Aorta (tissue), 5 donors: Measurements from ENCODE around the gene SH2D6. TPM values are rescaled to one million over a fixed set of nuclear protein-coding genes. Genes with fewer than 3 reads are reported as not detected.
A peak's percentile ranks its signal among the peaks of the same experiment; 100 is the strongest.

Experiments used
- ATAC-seq: fragments of 200-7000 bp; cut with Tn5 transposase; one replicate; pipeline ENCODE4 v1.9.1; 2022; ENCODE audit warnings: moderate library complexity; ENCODE audit not compliant: low FRiP score
- DNase-seq, 2 donors: peaks; one replicate each; pipeline ENCODE4 v3.0.0-alpha.2; 2020
- H3K27ac ChIP-seq, 2 donors: one replicate each; pipeline ENCODE4 v1.5.1; 2013; ENCODE audit warnings: low read length in 2 of 2, mild to moderate bottlenecking in 2 of 2, moderate library complexity in 2 of 2, control low read depth in 1 of 2, inconsistent platforms in 1 of 2, low read depth in 1 of 2
- H3K27me3 ChIP-seq, 2 donors: one replicate each; pipeline ENCODE4 v1.6.1; 2013; ENCODE audit warnings: control low read depth in 1 of 2, low read length in 1 of 2, mild to moderate bottlenecking in 1 of 2, moderate library complexity in 1 of 2; ENCODE audit not compliant: insufficient read depth in 2 of 2, control insufficient read depth in 1 of 2
- H3K36me3 ChIP-seq, 2 donors: one replicate each; pipeline ENCODE4 v1.6.1; 2013; ENCODE audit warnings: control low read depth in 1 of 2, low read length in 1 of 2, mild to moderate bottlenecking in 1 of 2; ENCODE audit not compliant: insufficient read depth in 2 of 2, control insufficient read depth in 1 of 2
- H3K4me1 ChIP-seq, 2 donors: one replicate each; pipeline ENCODE4 v1.6.1; 2013; ENCODE audit warnings: low read length in 2 of 2, control low read depth in 1 of 2, mild to moderate bottlenecking in 1 of 2, moderate library complexity in 1 of 2; ENCODE audit not compliant: insufficient read depth in 2 of 2, control insufficient read depth in 1 of 2
- H3K4me3 ChIP-seq, 2 donors: one replicate each; pipeline ENCODE4 v1.5.1; 2013; ENCODE audit warnings: low read length in 2 of 2, control low read depth in 1 of 2, mild to moderate bottlenecking in 1 of 2
- H3K9me3 ChIP-seq: one replicate; pipeline ENCODE4 v1.6.1; 2013; ENCODE audit warnings: mild to moderate bottlenecking, low read length; ENCODE audit not compliant: control insufficient read depth
- WGBS, 2 donors: extraction: QIAGEN DNeasy Blood & Tissue Kit; methylation state at CpG; one replicate each; pipeline ENCODE4 v1.1.7; 2013; 5-methylcytosine and 5-hydroxymethylcytosine counted together
- intact Hi-C, 2 donors: fragments of 100-400 bp; cut with DNase I; formaldehyde crosslinking; loops; one replicate each; pipeline versions ENCODE4 v1.14.2 to v1.15.0; 2022
- polyA plus RNA-seq, 2 donors: library from polyadenylated mRNA; stranded (reverse); fragments of 200-250 nt; gene quantifications; one replicate each; pipeline ENCODE4 v1.2.3, GENCODE V29; 2013
- total RNA-seq, 2 donors: library from RNA; stranded (reverse); fragmentation: NEBNext Ultra II Directional; extraction: Animal tissue kit (Norgen Biotek cat#: 25700); gene quantifications; one replicate each; pipeline ENCODE4 v1.2.1, GENCODE V29; 2021
- donor health status: healthy with polysubstance abuse.
- donor health status: Bipolar disorder and iron deficiency.
- donor health status: DM: no; HTN: no; CAD: no.
- donor health status: DM: no; HTN: no; CAD: no.
- donor health status: DM: yes; HTN: yes; CAD: no.

Gene SH2D6
- total and polyA plus RNA-seq, 4 donors, result 1.5 TPM; not detected in 3

DNA sequence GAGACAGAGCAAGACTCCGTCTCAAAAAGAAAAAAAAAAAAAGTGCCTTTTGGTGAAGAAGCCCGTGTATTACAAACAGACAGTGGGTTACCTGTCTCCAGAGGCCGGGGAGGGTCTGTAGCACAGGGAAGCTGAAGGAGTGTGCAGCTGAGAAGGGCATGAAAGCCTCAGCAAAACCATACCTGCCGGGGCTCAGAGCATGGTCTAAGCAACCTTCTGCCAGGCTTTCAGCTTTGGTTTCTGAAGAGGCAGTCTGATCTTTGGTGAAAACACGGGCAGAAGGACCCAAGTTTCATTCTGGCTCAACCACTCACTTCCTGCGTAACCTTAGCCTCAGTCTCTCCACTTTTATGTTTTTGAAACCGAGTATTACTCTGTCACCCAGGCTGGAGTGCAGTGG, 21.5 kb downstream of the SH2D6 start:
- no peaks in the 10 kb centered on the region for H3K36me3 ChIP-seq
- H3K4me1 ChIP-seq, result no peaks in the 10 kb centered on the region
- no peaks in the 10 kb centered on the region for H3K9me3 ChIP-seq
- WGBS, 2 donors, result 92 to 95% methylated on average over 7 of the region's 7 CpGs
- DNase-seq (no peak), ATAC-seq (no peak)
- intact Hi-C loops, result loop anchor here in 1 of 2 donors (10.0 kb wide), 1 partner anchor 55 kb away; no protein-coding TSS in a partner anchor
- H3K27ac ChIP-seq, result no peak overlapping the region
- H3K27me3 ChIP-seq, result no peaks in the 10 kb centered on the region
- no peak overlapping the region for H3K4me3 ChIP-seq

DNA sequence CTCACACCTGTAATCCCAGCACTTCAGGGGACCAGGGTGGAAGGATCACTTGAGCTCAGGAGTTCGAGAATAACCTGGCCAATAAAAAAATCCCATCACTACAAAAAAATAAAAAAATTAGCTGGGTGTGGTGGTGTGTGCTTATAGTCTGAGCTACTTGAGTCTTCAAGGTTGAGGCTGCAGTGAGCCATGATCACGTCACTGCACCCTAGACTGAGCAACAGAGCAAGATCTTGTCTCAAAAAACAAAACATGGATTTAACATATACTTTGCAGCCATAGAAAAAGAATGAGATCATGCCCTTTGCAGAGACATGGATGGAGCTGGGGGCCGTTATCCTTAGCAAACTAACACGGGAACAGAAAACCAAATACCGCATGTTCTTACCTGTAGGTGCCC, 22.2 kb downstream of the SH2D6 start:
- no peak overlapping the region for H3K27ac ChIP-seq
- no peaks in the 10 kb centered on the region for H3K36me3 ChIP-seq
- intact Hi-C loops, result no loop called here
- no peaks in the 10 kb centered on the region for H3K4me1 ChIP-seq
- H3K9me3 ChIP-seq, result no peaks in the 10 kb centered on the region
- H3K27me3 ChIP-seq, result no peaks in the 10 kb centered on the region
- WGBS, 2 donors, result 94% methylated on average over 5 of the region's 5 CpGs
- ATAC-seq, result no peak
- no peak overlapping the region for H3K4me3 ChIP-seq
- DNase-seq, result no peak

DNA sequence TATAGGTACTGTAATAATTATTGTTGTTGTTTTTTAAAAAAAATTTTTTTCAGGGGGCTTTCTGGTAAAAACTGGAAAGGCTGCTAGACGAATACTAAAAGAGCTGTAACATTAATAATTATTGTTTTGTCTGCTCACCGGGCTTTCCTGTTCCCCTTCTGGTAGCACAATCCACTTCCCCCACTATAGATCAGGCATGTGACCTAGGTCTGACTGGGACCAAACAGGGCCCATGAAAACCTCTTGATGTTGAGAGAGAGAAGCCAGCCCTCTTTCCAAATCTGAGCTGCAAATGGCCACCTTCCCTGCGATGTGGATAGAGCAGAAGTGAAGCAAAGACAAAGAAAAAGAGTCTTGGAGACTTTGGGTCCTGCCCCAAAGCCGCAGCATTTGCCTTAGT, 23.4 kb downstream of the SH2D6 start:
- no peak for ATAC-seq
- WGBS, 2 donors, result 69 to 80% methylated on average over 4 of the region's 4 CpGs

DNA sequence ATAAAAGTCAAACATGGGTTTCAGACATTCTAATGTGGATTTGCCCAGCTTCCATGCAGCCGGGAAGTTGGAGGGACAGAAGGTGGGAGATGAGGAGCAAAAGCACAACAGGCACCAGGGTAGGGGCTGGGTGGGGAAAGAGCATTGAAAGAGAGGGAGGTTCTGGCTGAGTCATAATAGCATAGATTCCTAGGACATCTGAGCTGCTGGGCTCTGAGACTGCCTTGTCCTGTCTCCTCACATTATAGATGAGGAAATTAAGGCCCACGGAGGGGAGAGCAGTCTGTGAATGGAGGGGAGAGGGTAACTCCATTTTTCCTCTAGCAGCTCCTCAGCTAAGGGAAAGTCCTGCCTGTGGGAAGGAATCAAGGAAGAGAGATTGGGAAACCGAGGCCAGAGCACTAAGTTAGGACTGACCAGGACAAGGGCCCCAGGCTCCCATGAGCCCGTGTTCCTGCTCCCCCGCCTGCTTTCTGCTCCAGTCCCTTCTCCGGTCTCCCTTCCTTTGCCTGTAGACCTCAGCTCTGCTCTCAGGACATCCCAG, 26.2 kb downstream of the SH2D6 start:
- H3K36me3 ChIP-seq, result no peaks in the 10 kb centered on the region
- 91 to 93% methylated on average over 6 of the region's 6 CpGs for WGBS, 2 donors
- no peak overlapping the region for H3K4me3 ChIP-seq
- no peak for DNase-seq
- no peak for ATAC-seq
- H3K9me3 ChIP-seq, result no peaks in the 10 kb centered on the region
- H3K27ac ChIP-seq, result no peak overlapping the region
- H3K27me3 ChIP-seq, result no peaks in the 10 kb centered on the region
- intact Hi-C loops, result no loop called here
- H3K4me1 ChIP-seq, result no peaks in the 10 kb centered on the region

More for the DNA sequence above, 23.4 kb downstream of the SH2D6 start:
- no peaks in the 10 kb centered on the region for H3K4me1 ChIP-seq
- DNase-seq, result no peak
- H3K27me3 ChIP-seq, result no peaks in the 10 kb centered on the region
- H3K4me3 ChIP-seq, result no peak overlapping the region
- intact Hi-C loops, result no loop called here
- H3K36me3 ChIP-seq, result no peaks in the 10 kb centered on the region
- H3K27ac ChIP-seq, result no peak overlapping the region
- H3K9me3 ChIP-seq, result no peaks in the 10 kb centered on the region

DNA sequence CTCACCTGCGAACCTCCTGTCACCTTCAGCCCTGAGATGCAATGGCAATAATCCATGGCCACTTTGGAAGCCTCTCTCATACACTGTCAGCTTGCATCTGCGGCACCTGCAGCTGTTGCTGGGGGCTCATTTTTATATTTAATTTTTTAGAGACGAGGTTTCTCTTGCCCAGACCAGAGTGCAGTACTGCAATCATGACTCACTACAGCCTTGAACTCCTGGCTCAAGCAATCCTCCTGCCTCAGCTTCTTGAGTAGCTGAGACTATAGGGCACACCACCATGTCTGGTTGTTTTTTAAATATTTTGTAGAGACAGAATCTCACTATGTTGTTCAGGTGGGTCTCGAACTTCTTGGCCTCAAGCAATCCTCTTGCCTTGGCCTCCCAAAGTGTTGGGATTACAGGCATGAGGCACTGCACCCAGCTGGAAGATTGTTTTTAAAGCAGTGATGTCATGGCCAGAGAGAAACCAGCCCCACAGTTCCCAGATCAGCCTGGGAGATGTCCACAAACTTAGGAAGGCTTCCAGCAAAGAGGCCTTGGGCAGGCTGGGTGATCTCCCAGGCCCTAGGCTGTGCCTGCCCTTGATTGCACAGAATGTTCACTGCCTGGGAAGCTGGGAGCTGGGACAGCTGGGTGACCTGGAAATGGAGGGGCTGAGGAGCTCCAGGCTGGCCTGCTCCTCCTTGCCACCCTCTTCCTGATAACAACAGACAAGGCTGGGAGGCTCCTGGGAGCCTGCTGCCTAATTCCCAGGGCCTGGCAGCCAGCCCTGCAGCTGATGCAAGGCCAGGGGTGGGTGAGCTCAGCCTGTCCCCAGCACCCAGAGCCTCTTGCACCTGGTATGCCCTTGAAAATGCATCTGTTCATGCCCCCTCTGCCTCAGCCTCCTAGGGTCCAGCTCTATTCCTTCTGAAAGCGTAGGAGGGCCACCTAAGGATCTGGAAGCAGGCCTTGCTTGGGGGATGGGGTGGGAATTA, 27.1 kb downstream of the SH2D6 start:
- intact Hi-C loops, result no loop called here
- no peak overlapping the region for H3K27ac ChIP-seq
- no peaks in the 10 kb centered on the region for H3K4me1 ChIP-seq
- peak; percentile 74 for ATAC-seq
- H3K9me3 ChIP-seq, result no peaks in the 10 kb centered on the region
- no peaks in the 10 kb centered on the region for H3K36me3 ChIP-seq
- H3K27me3 ChIP-seq, result no peaks in the 10 kb centered on the region
- 88% methylated on average over 5 of the region's 5 CpGs for WGBS, 2 donors
- H3K4me3 ChIP-seq, result no peak overlapping the region
- peak in 1 of 2 donors; percentile 84 for DNase-seq

DNA sequence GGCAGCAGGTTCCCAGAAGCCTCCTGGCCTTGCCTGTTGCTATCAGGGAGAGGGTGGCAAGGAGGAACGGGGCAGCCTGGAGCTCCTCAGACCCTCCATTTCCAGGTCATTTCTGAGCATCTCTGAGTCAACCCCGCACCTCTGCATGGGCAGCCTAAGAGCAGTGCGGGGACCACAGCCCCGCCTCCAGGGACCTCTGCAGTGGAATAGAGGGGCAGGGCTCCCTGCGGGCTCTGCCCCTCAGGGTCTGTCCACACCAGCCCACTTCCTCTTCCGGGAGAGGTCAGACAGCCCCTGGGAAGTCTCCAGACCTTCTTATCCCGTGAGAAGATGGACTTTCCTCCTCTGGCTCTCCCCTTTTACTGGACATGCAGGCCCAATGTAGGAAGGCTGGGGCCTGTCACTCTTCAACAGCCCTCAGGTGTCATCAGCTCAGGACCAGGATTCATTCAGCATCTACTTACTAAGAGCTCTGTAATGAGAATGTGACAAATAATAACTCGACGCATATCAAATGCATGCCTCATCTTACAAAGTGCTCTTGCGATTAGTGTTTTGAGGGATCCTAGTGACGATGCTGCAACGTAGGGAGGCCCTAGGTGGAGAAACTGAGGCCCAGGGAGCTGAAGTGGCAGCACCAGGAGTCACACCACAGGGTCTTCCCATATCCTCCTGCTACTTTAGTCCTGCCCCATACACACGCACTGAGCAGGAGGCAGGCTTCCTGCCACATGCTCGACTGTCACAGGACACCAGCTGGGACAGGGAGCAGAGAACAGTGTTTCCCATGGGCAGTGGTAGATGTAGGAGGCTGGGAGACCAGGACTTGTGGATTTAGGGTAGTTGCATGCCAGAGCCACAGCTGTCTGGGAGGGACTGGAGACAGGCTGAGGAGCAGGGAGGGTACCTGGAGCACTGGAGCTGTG, 28.0 kb downstream of the SH2D6 start:
- intact Hi-C loops, result no loop called here
- Histone ChIP-seq H3K9me3 (no peaks in the 10 kb centered on the region), H3K27ac (no peak overlapping the region), H3K27me3 (no peaks in the 10 kb centered on the region), H3K4me1 (no peaks in the 10 kb centered on the region), H3K4me3 (no peak overlapping the region), H3K36me3 (no peaks in the 10 kb centered on the region)
- WGBS, 2 donors, result 85 to 88% methylated on average over 14 of the region's 14 CpGs
- DNase-seq (no peak), ATAC-seq (no peak)

DNA sequence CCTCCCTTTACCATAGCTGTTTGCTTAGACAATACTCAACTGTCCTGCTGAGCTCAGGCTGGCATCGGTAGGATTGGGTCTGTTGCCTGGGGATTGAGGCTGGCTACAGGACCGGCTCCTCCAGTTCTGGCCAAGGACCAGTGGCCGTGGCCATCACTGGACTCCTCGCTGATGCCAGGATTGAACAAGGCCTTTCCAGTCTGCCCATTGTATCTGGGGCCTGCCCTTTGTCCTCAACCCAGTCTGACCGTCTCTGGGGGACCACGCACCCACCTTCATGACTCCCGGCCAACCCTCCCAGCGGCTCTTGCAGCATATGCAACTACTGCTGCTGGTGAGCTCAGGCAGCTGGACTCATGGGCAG, 28.7 kb downstream of the SH2D6 start:
- no peak for DNase-seq
- H3K36me3 ChIP-seq, result no peaks in the 10 kb centered on the region
- H3K4me3 ChIP-seq, result no peak overlapping the region
- H3K27ac ChIP-seq, result no peak overlapping the region
- H3K4me1 ChIP-seq, result no peaks in the 10 kb centered on the region
- ATAC-seq, result no peak
- WGBS, 2 donors, result 90 to 96% methylated on average over 8 of the region's 8 CpGs
- intact Hi-C loops, result no loop called here
- no peaks in the 10 kb centered on the region for H3K27me3 ChIP-seq
- no peaks in the 10 kb centered on the region for H3K9me3 ChIP-seq

DNA sequence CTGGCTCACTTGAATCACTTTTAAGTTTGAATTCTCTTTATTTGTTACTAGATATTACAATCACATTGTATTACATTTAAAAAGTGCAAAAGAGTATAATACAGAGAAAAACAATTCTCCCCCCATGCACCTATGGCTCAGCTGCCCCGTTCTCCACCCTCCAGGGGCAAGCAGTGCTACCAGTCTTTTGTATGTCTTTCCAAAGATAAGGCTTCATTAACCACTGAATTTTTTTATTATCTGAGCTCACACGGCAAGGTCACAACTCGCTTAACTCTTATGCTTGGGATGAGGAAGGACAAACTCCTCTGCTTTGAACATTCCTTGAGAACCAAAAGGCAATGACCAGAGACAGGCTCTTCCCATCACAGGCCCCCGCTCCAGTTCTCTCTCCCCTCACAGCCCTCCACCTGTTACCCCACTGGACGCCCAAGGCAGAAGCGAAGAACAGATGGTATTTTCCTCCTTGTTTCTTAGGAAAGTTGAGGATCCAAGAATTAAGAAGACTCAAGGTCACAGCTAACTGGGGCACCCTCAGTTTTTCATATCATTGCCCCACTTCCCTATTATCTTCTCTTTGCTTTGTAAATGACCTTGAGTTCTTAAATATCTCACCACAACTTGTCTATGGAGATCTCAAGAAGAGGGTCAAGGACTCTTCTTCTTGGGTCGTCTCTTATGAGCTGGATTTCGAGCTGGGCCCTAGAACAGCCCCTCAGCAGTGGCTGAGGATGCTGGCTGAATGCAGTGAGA, 30.1 kb downstream of the SH2D6 start:
- ATAC-seq (no peak), DNase-seq (no peak)
- 95% methylated on average over 8 of the region's 8 CpGs for WGBS, 2 donors
- no peak overlapping the region for H3K27ac ChIP-seq
- intact Hi-C loops, result no loop called here
- H3K4me1 ChIP-seq, result no peaks in the 10 kb centered on the region
- no peaks in the 10 kb centered on the region for H3K27me3 ChIP-seq
- H3K9me3 ChIP-seq, result no peaks in the 10 kb centered on the region
- H3K4me3 ChIP-seq, result no peak overlapping the region
- H3K36me3 ChIP-seq, result no peaks in the 10 kb centered on the region
